Amniotic stem cell (primary cell): ENCODE measurements around the gene ESYT2.

Experiments
- DNase-seq: peaks from one replicate; lab custom pipeline; 2025; lab: John Stamatoyannopoulos, UW

Gene ESYT2

GRCh38 chr7:158798741-158799140 lies 30.6 kb downstream of the ESYT2 start:
- no peak for DNase-seq

- no peak for DNase-seq
Measured at GRCh38 chr7:158796667-158797066, 32.6 kb downstream of the ESYT2 start.

DNA sequence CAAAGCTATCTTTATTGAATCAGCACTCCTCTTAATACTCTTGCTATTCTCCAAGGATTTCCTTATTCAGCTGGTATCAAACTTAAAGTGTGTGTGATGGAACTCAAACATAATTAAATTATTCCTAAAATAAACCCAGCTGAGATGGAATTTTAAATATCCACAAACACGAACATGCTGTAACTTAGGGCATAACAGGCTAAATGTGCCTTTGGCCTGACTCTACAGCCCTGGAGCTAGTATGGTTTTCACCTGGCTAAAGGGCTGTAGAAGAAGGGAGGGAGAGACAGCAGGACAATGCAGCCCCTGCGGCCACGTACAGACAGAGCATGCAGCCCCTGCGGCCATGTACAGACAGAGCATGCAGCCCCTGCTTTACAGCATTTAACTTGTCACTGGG lies 34.0 kb downstream of the ESYT2 start:
- no peak for DNase-seq

DNA sequence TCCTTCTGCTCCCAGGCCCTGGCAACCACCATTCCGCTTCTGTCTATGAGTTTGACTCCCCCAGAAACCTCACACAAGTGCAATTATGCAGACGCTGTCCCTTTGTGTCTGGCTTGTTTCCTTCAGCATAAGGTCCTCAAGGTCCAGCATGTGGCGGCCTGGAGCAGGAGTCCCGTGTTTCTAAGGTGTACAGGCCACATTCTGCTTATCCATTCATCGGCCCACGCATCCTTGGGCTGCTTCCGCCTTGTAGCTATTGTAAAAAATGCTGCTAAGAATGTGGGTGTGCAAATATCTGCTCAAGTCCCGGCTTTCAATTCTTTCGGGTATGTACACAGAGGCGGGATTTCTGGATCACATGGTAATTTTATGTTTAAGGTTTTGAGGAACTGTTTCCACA lies 38.2 kb downstream of the ESYT2 start:
- DNase-seq: no peak

DNA sequence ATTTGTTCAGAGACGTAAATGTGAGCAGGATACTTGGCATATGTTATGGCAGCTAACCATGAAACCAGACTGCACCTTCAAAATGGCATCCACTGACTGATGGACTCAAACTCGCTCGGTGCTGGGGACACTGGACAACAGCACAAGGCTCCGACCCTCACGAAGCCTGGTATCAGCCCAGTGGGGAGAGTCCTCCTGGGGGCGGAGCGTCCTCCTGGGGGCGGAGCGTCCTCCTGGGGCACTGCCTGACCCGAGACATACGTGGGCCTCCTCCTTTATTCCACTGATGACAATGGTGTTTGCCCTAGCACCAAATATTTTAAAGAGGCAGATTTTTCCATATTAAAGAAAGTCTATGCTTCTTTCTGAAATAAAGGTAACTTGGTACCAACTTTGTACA lies 39.5 kb downstream of the ESYT2 start:
- no peak for DNase-seq

- no peak for DNase-seq
Measured at GRCh38 chr7:158786898-158787297, 42.4 kb downstream of the ESYT2 start.

GRCh38 chr7:158784270-158784669 lies 45.0 kb downstream of the ESYT2 start:
- no peak for DNase-seq

DNA sequence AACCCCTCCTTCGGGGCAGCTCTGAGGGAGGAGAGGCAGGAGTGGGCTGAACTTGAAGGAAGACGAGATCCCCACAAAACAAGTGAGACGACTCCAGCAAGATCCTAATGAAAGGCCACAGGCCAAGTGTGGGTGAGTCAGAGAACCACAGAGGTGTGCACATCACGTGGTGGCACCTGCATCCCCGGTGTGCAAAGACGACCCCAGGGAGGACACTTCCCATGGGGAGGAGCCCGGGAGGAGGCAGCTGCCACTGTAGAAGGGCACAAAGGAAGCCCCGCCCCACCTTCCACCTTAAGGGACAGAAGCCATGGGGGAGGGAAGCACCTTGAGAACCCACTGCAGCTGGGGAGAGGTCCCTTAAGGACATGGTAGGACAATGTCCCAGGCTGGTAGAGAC lies 45.7 kb downstream of the ESYT2 start:
- DNase-seq: no peak

- DNase-seq: no peak
Measured at GRCh38 chr7:158782761-158783401, 46.4 kb downstream of the ESYT2 start.

GRCh38 chr7:158781974-158782664 lies 47.2 kb downstream of the ESYT2 start:
- DNase-seq: no peak

- no peak for DNase-seq
Measured at GRCh38 chr7:158781217-158781973, 47.9 kb downstream of the ESYT2 start.

GRCh38 chr7:158779061-158780000 lies 50.0 kb downstream of the ESYT2 start:
- no peak for DNase-seq

- DNase-seq: no peak
Measured at GRCh38 chr7:158778471-158778870, 50.8 kb downstream of the ESYT2 start.

GRCh38 chr7:158777793-158778192 lies 51.5 kb downstream of the ESYT2 start:
- DNase-seq: no peak

- no peak for DNase-seq
Measured at GRCh38 chr7:158776474-158776873, 52.8 kb downstream of the ESYT2 start.

DNA sequence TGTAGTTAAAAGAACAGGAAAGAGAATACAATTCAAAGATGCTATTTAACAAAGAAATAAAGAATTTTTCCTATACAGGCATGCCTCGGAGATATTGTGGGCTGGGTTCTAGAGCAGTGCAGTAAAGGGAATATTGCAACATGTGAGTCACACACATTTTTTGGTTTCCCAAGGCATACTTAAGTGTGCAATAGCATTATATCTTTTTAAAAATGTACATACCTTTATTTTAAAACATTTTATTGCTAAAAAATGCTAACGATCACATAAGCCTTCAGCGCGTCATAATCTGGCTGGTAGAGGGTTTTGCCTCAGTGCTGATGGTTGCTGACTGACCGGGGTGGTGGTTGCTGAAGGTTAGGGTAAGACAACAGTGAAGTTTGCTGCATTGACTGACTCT lies 54.4 kb downstream of the ESYT2 start:
- DNase-seq: no peak

- DNase-seq: no peak
Measured at GRCh38 chr7:158772916-158773315, 56.4 kb downstream of the ESYT2 start.

- no peak for DNase-seq
Measured at GRCh38 chr7:158771213-158771834, 58.0 kb downstream of the ESYT2 start.

DNA sequence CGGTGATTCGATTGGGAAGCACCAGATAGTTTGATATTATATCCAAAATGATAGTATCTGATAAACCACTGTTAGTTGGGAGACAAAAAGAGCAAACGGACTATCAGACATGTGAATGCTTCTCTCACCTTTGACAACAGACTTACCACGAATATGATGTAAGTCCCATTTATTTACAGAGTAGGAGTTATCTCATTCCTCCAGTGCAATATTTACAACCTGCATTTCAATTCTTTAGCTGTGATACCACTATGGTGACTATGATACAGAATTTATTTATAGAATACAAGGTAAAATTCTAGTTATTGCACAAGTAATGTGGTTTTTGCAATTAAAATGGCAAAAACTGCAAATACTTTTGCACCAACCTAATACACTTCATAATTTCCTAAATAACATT lies 61.6 kb downstream of the ESYT2 start:
- no peak for DNase-seq

DNA sequence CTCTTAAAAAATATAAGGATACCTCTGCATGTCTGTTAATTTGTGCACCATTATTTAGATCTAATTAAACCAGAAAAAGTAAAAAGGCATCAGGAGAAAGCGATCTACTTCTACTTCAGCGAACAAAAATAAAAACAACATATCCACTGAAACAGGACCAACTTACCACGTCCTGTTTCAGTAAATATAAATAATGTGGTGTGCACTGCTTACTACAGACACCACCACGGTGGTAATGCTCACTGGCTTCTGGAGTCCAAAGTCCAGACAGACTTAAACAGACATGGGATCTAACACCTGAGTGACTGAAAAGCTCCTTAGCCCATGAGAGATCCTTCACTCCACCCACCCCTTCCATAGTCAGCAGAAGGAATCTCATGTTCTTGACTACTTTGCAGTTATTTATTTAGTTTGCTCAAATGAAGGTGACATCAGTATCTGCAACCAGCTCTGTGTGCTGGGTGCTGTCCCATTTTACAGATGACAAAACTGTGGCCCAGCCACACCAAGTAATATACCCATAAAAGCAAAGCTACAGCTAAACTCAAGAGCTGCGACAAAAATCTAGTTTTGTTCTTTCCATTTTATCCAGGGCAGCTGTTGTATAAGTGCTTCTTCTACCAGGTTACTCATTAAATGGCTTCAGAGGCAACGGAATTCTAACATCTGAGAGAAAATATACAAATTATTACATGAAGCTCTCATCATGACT lies 62.6 kb downstream of the ESYT2 start:
- DNase-seq: no peak

DNA sequence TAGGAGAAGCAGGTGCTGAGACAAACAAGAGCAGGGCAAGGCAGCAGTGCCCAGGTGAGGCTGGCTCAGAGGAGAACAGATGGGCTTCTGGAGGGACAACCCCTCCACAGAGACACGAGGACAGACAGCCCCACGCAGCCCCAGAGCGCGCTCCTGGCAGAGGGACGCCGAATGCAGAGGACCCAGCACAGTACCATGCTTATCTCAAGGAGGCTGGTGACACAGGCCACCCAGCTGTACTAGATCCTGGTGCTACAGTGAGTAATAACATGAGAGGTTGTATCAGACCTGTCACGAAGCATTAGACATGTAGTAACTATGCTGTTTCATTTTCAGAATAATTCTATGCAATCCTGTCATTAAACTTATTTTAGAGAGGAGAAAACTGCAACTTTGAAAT lies 64.3 kb downstream of the ESYT2 start:
- DNase-seq: no peak
